Loucy (cell line): Measurements from ENCODE around the gene CHDH.

ENCODE experiments used
- CTCF ChIP-seq: fragments of 200-600 bp; sonication (generic); conservative IDR thresholded peaks from 2 replicates; pipeline ENCODE4 v1.5.1; 2014; ENCODE audit warnings: mild to moderate bottlenecking, antibody characterized with exemption, low read length
- EZH2phosphoT487 ChIP-seq: fragments of 200-600 bp; IDR thresholded peaks from 2 replicates; pipeline ENCODE4 v1.6.1; 2018; ENCODE audit warnings: antibody characterized with exemption, mild to moderate bottlenecking, moderate library complexity, borderline replicate concordance

GRCh38 chr3:53856964-53857363 is 10.7 kb upstream of the CHDH start:
- TF ChIP-seq CTCF (no peak), EZH2phosphoT487 (no peak)
